GM23338 (cell line): ENCODE results near the gene CFAP70. TPM values are rescaled to one million over a fixed set of nuclear protein-coding genes. Genes with fewer than 3 reads are reported as not detected.

Source experiments
- ATAC-seq: fragments of 200-7000 bp; cut with Tn5 transposase; 3 replicates; pipeline ENCODE4 v1.9.1; 2020
- DNase-seq: peaks from one replicate; pipeline ENCODE4 v3.0.0-alpha.2; 2015; ENCODE audit warnings: low spot score
- H2AFZ ChIP-seq: fragments of 200-600 bp; sonication (generic); 2 replicates; pipeline ENCODE4 v1.8.0; 2016; ENCODE audit warnings: antibody characterized with exemption, mild to moderate bottlenecking, moderate library complexity
- H3F3A ChIP-seq: fragments of 200-600 bp; sonication (generic); replicated peaks from 2 replicates; pipeline ENCODE4 v1.8.0; 2017; ENCODE audit warnings: antibody characterized with exemption, mixed run types, low read depth
- H3K27ac ChIP-seq: fragments of 200-600 bp; sonication (generic); 2 replicates; pipeline ENCODE4 v1.6.1; 2016; ENCODE audit warnings: low read depth
- H3K27me3 ChIP-seq: fragments of 200-600 bp; sonication (generic); 2 replicates; pipeline ENCODE4 v1.8.0; 2016; ENCODE audit warnings: mild to moderate bottlenecking, mixed run types, moderate library complexity; ENCODE audit not compliant: insufficient read depth
- H3K36me3 ChIP-seq: fragments of 200-600 bp; sonication (generic); 2 replicates; pipeline ENCODE4 v1.8.0; 2016; ENCODE audit warnings: mild to moderate bottlenecking; ENCODE audit not compliant: insufficient read depth
- H3K4me1 ChIP-seq: fragments of 200-600 bp; sonication (generic); 2 replicates; pipeline ENCODE4 v1.8.0; 2016; ENCODE audit warnings: mild to moderate bottlenecking, moderate library complexity; ENCODE audit not compliant: insufficient read depth
- H3K4me2 ChIP-seq: fragments of 200-600 bp; sonication (generic); 2 replicates; pipeline ENCODE4 v1.7.1; 2017; ENCODE audit warnings: mixed run types
- H3K4me3 ChIP-seq: fragments of 200-600 bp; sonication (generic); 2 replicates; pipeline ENCODE4 v1.6.1; 2016; ENCODE audit warnings: mixed run types
- H3K79me2 ChIP-seq: fragments of 200-600 bp; sonication (generic); replicated peaks from 2 replicates; pipeline ENCODE4 v1.8.0; 2017; ENCODE audit warnings: mild to moderate bottlenecking; ENCODE audit not compliant: insufficient read depth
- H3K9me2 ChIP-seq: fragments of 200-600 bp; sonication (generic); 2 replicates; pipeline ENCODE4 v1.8.0; 2017; ENCODE audit not compliant: insufficient read depth
- H4K20me1 ChIP-seq: fragments of 200-600 bp; sonication (generic); replicated peaks from 2 replicates; pipeline ENCODE4 v1.8.0; 2017; ENCODE audit warnings: mild to moderate bottlenecking; ENCODE audit not compliant: insufficient read depth
- H3K27ac Mint-ChIP-seq: 2 replicates; pipeline ENCODE4 v1.8.0; 2020; ENCODE audit warnings: inconsistent platforms, mild to moderate bottlenecking, moderate library complexity, mixed read lengths
- H3K27me3 Mint-ChIP-seq: 3 replicates; pipeline ENCODE4 v1.8.0; 2022; ENCODE audit warnings: low read depth, mild to moderate bottlenecking, moderate library complexity, mixed read lengths, inconsistent platforms; ENCODE audit not compliant: insufficient read depth, poor library complexity
- H3K36me3 Mint-ChIP-seq: 3 replicates; pipeline ENCODE4 v1.8.0; 2021; ENCODE audit warnings: low read depth, mild to moderate bottlenecking, inconsistent platforms, moderate library complexity, mixed read lengths
- H3K4me1 Mint-ChIP-seq: 3 replicates; pipeline ENCODE4 v1.8.0; 2020; ENCODE audit warnings: mild to moderate bottlenecking, inconsistent platforms, mixed read lengths
- H3K4me3 Mint-ChIP-seq: 3 replicates; pipeline ENCODE4 v1.8.0; 2021; ENCODE audit warnings: moderate library complexity, mild to moderate bottlenecking, inconsistent platforms, mixed read lengths
- H3K9me3 Mint-ChIP-seq: 3 replicates; pipeline ENCODE4 v1.8.0; 2020; ENCODE audit warnings: moderate library complexity, mild to moderate bottlenecking, inconsistent platforms, mixed read lengths
- ETS1 ChIP-seq: IDR thresholded peaks from 2 replicates; pipeline ENCODE4 v1.6.1; 2016; ENCODE audit warnings: antibody characterized with exemption
- NANOG ChIP-seq: IDR thresholded peaks from 2 replicates; pipeline ENCODE4 v1.6.1; 2016; ENCODE audit warnings: antibody characterized with exemption, borderline replicate concordance
- POLR2AphosphoS5 ChIP-seq: IDR thresholded peaks from 2 replicates; pipeline ENCODE4 v1.6.1; 2016; ENCODE audit warnings: antibody characterized with exemption, low read depth
- STAT1 ChIP-seq: IDR thresholded peaks from one replicate; pipeline ENCODE4 v1.6.1; 2016; ENCODE audit warnings: antibody characterized with exemption; ENCODE audit not compliant: unreplicated experiment
- ZNF114 ChIP-seq: fragments of 250-450 bp; sonication (Bioruptor Pico); IDR thresholded peaks from 2 replicates; pipeline ENCODE4 v1.5.0; 2020; ENCODE audit warnings: mild to moderate bottlenecking, moderate library complexity
- ZNF462 ChIP-seq: fragments of 250-450 bp; sonication (Bioruptor Pico); IDR thresholded peaks from 2 replicates; pipeline ENCODE4 v1.5.0; 2020; ENCODE audit warnings: mild to moderate bottlenecking, moderate library complexity
- polyA plus RNA-seq: library from polyadenylated mRNA; unstranded; fragments of >200 nt; fragmentation: Nextera tagmentation; extraction: Ambion mirVana; gene quantifications from 2 replicates; pipeline ENCODE4 v1.2.1, GENCODE V29; 2016
- total RNA-seq: library from RNA; depleted of rRNA; stranded (reverse); fragments of >200 nt; shearing (Covaris generic); gene quantifications from 2 replicates; pipeline ENCODE4 v1.2.3, GENCODE V29; 2014

CFAP70 gene
- total and polyA plus RNA-seq, 2 experiments from 2014 or later = 0.17 to 0.24 TPM

GRCh38 chr10:73207883-73208282, 150.8 kb downstream of the CFAP70 start (continued):
- TF ChIP-seq ZNF462 (CRISPR knock-in tag) (no peak), ETS1 (no peak)

- DNase-seq = peak; percentile 17
- H3K4me3 ChIP-seq = no peak overlapping the region
- Mint-ChIP-seq H3K9me3 (peaks cover 33% of the 10 kb centered on the region), H3K4me3 (no peak overlapping the region), H3K36me3 (peaks cover 39% of the 10 kb centered on the region), H3K4me1 (no peaks in the 10 kb centered on the region), H3K27ac (no peak overlapping the region), H3K27me3 (peaks cover 2% of the 10 kb centered on the region)
- no peaks in the 10 kb centered on the region for H3K27me3 ChIP-seq
- H3K79me2 ChIP-seq = no peaks in the 10 kb centered on the region
- no peaks in the 10 kb centered on the region for H3K9me2 ChIP-seq
- H3K4me1 ChIP-seq = no peaks in the 10 kb centered on the region
- no peak overlapping the region for H3K27ac ChIP-seq
- no peak for ATAC-seq
- H3K36me3 ChIP-seq = no peaks in the 10 kb centered on the region
- no peak overlapping the region for H2AFZ ChIP-seq
- no peaks in the 10 kb centered on the region for H4K20me1 ChIP-seq
- no peak overlapping the region for H3K4me2 ChIP-seq
- H3F3A ChIP-seq = no peaks in the 10 kb centered on the region
- TF ChIP-seq ETS1 (no peak), POLR2AphosphoS5 (no peak), ZNF114 (CRISPR knock-in tag) (no peak), ZNF462 (CRISPR knock-in tag) (no peak), STAT1 (no peak), NANOG (no peak)
Measured at GRCh38 chr10:73206385-73206784, 152.3 kb downstream of the CFAP70 start.
